HG03135 (cell line): ENCODE measurements around the gene IFT172.
A peak's percentile ranks its signal among the peaks of the same experiment; 100 is the strongest.

Source experiments
- ATAC-seq: cut with Tn5 transposase; IDR thresholded peaks from one replicate; pipeline ENCODE4 v1.9.1; 2021; ENCODE audit warnings: mild to moderate bottlenecking, moderate library complexity; ENCODE audit not compliant: unreplicated experiment

IFT172 gene

GRCh38 chr2:27494944-27495554 is 5.5 kb upstream of the IFT172 start, which contains the start of gene FNDC4:
Gene FNDC4, minus strand, starts transcription at chr2:27495200. Its CDS starts 521 bp downstream, at chr2:27494679.
- no peak for ATAC-seq

GRCh38 chr2:27494284-27494943 is 4.9 kb upstream of the IFT172 start:
- no peak for ATAC-seq

- ATAC-seq: no peak
Measured at GRCh38 chr2:27493948-27494283, 4.4 kb upstream of the IFT172 start.

- ATAC-seq: no peak
Measured at GRCh38 chr2:27492557-27492956, 3.0 kb upstream of the IFT172 start.

GRCh38 chr2:27489118-27489497 is 435 bp downstream of the IFT172 start:
- peak; percentile 0 for ATAC-seq

- ATAC-seq: no peak
Measured at GRCh38 chr2:27485496-27485895, 4.0 kb downstream of the IFT172 start.

GRCh38 chr2:27471961-27472360 is 17.6 kb downstream of the IFT172 start:
- no peak for ATAC-seq

- ATAC-seq: no peak
Measured at GRCh38 chr2:27464443-27464842, 25.1 kb downstream of the IFT172 start.

GRCh38 chr2:27461118-27461517 is 28.4 kb downstream of the IFT172 start:
- ATAC-seq: no peak

GRCh38 chr2:27453968-27454367 is 35.6 kb downstream of the IFT172 start:
- no peak for ATAC-seq

GRCh38 chr2:27451095-27451494 is 38.4 kb downstream of the IFT172 start:
- no peak for ATAC-seq

GRCh38 chr2:27448381-27448780 is 41.2 kb downstream of the IFT172 start:
- ATAC-seq: no peak

GRCh38 chr2:27446057-27446456 is 43.5 kb downstream of the IFT172 start:
- no peak for ATAC-seq

- no peak for ATAC-seq
Measured at GRCh38 chr2:27445615-27446014, 43.9 kb downstream of the IFT172 start.

GRCh38 chr2:27445155-27445554 is 44.4 kb downstream of the IFT172 start:
- ATAC-seq: no peak

GRCh38 chr2:27442920-27443282 is 46.6 kb downstream of the IFT172 start:
- no peak for ATAC-seq

GRCh38 chr2:27441958-27442919 is 47.3 kb downstream of the IFT172 start, which contains the start of gene KRTCAP3:
Gene KRTCAP3, plus strand, starts transcription at chr2:27442381. Its CDS starts 32 bp downstream, at chr2:27442413.
- no peak for ATAC-seq

GRCh38 chr2:27441226-27441926 is 48.2 kb downstream of the IFT172 start:
- ATAC-seq: no peak

- no peak for ATAC-seq
Measured at GRCh38 chr2:27435628-27436027, 53.9 kb downstream of the IFT172 start.

GRCh38 chr2:27431395-27431794 is 58.1 kb downstream of the IFT172 start:
- no peak for ATAC-seq

GRCh38 chr2:27428978-27429541 is 60.5 kb downstream of the IFT172 start:
- ATAC-seq: peak; percentile 69
